ENCODE measurements around the gene PLEKHG4B. TPM values are rescaled to one million over a fixed set of nuclear protein-coding genes. Genes with fewer than 3 reads are reported as not detected.
"Not testable (repeated sequence)": the region's sequence is repeated elsewhere in the genome, so short reads cannot be mapped to it uniquely, and the experiment has no call there.

Gene PLEKHG4B
- total RNA-seq, 1 experiment from 2014 or later = not detected

DNA sequence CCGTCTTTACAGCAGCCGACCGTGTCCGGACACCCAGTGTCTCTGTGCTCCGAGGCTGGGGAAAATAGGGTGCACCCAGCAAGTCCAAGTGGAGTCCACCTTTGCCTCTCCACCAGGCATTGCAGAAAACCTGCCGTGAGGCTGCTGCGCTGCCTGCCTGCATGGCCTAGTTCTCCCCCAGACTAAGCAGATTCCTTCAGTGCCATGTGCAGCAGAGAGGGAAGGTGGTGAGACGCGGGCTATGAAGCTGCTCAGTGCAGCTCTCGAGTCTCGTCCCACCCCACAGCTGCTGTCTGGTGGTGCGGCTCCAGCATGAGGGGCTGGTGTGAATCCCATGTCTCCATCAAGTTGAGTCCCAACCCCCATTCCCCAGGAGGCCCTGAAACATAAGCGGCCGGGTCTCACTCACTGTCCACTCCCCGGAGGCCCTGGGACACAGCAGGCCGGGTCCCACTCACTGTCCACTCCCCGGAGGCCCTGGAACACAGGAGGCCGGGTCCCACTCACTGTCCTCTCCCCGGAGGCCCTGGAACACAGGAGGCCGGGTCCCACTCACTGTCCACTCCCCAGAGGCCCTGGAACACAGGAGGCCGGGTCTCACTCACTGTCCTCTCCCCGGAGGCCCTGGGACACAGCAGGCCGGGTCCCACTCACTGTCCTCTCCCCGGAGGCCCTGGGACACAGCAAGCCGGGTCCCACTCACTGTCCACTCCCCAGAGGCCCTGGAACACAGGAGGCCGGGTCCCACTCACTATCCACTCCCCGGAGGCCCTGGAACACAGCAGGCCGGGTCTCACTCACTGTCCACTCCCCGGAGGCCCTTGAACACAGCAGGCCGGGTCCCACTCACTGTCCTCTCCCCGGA is 19.4 kb upstream of the PLEKHG4B start:
- H3K27me3 ChIP-seq, H3K9me3 ChIP-seq, DNase-seq, H3K4me3 ChIP-seq, H3K36me3 ChIP-seq: not testable (repeated sequence)

- H3K9me3 ChIP-seq, DNase-seq, H3K27me3 ChIP-seq, H3K36me3 ChIP-seq, H3K4me3 ChIP-seq: not testable (repeated sequence)
Observed at GRCh38 chr5:73181-73447, 18.9 kb upstream of the PLEKHG4B start.

DNA sequence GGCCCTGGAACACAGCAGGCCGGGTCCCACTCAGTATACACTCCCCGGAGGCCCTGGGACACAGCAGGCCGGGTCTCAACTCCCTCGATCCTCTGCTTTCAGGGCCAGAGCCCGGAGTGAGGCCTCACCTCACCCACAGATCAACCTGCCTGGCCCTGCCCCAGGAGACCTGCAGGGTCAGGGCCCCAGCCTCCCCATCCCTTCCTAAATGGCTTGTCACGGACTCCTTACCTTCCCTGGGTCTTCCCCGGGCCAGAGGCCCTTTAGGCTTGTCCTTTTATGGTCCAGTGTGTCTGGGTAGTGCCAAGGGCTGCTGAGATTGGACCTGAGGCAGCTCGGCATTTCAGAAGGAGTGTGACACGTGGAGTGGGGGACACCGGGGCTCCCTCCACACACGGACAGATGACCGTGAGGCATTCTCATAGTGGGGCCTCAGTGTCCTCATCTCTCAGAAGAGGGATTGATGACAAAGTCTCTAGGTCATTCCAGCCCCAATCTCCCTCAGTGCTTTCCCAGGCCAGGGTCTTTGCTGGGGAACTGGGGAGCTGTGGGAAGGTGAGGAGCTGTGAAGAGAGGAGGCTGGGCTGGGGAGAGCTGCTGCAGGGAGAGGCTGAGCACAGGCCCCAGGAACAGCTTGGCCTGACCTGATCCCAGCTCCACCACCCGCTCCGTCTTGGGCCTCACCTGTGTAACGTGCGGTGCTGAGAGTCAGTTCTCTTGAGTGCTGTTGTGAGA is 18.0 kb upstream of the PLEKHG4B start:
- H3K4me3 ChIP-seq = no peak overlapping the region
- no peaks in the 10 kb centered on the region for H3K36me3 ChIP-seq
- H3K9me3 ChIP-seq = no peaks in the 10 kb centered on the region
- DNase-seq = no peak
- no peaks in the 10 kb centered on the region; the same call in none of the 2 replicates for H3K27me3 ChIP-seq

DNA sequence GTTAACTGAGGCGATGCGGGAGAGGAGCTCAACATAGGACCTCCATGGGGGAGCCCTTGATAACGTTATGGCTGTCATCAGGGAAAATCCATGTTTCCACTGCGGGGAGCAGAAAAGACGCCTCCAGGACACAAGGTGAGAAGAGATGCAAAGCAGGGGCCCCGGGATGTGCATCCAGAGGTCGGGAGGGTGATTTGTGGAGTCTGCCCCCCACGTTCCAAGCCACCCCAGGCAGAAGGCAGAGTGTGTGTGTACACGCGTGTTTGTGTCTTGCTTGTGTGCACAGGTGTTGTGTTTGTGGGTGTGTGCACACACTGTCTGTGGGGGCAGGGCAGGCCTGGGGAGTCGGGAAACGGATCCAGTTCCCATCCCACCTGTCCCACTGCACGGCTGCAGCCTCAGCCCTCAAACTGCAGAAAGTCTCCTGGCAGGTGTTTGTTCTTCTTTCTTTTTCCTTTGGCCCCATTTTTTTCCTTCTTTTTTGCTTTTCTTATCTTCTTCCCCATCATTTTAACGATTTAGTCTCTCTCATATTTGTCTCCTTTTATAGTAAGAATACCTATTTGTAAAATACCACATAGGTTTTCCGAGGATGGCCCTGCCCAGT is 17.4 kb upstream of the PLEKHG4B start:
- H3K4me3 ChIP-seq = no peak overlapping the region
- no peaks in the 10 kb centered on the region; the same call in none of the 2 replicates for H3K27me3 ChIP-seq
- DNase-seq = no peak
- no peaks in the 10 kb centered on the region for H3K36me3 ChIP-seq
- no peaks in the 10 kb centered on the region for H3K9me3 ChIP-seq

- Histone ChIP-seq H3K27me3 (no peaks in the 10 kb centered on the region; the same call in none of the 2 replicates), H3K36me3 (no peaks in the 10 kb centered on the region), H3K4me3 (no peak overlapping the region), H3K9me3 (no peaks in the 10 kb centered on the region)
- no peak for DNase-seq
Observed at GRCh38 chr5:75331-76320, 16.3 kb upstream of the PLEKHG4B start.

DNA sequence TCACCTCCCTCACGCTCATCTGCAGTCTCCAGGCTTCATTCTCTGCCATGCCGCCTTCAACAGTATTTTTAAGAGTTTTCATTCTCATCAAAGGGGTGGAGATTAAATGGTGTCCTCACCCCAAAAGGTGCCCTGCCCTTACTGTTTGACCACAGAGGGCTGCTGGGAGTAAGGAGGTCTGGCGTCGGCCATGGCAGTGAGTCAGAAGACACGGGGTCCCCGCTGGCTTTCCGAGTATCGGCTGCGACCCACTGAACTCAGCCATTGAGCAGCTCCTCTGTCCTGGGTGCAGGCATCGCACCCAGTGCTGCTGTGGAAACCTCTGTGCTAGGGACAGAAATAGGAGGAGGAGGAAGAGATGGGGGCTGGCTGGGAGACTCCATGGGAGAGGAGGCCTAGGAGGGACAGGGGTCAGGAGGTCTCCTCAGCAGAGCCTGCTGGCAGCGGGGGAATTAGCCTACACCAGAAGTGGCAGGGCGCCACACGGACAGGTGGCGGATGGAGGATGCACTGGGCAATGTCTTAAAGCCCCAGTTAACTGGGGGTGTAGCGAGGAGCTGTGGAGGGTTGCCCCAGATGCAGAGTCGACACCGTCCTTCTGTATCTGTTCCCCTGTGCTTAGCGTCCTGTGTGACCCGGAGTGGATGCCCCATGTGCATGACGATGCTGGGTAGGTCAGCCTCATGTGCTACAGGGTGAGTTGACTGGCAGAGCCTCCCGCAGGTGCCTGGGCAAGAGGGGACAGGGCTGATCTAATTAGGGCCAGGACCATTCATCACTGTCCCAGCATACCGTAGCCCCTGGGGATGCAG is 15.4 kb upstream of the PLEKHG4B start:
- no peaks in the 10 kb centered on the region for H3K9me3 ChIP-seq
- H3K4me3 ChIP-seq = no peak overlapping the region
- no peak for DNase-seq
- H3K27me3 ChIP-seq = no peaks in the 10 kb centered on the region; the same call in none of the 2 replicates
- H3K36me3 ChIP-seq = no peaks in the 10 kb centered on the region

DNA sequence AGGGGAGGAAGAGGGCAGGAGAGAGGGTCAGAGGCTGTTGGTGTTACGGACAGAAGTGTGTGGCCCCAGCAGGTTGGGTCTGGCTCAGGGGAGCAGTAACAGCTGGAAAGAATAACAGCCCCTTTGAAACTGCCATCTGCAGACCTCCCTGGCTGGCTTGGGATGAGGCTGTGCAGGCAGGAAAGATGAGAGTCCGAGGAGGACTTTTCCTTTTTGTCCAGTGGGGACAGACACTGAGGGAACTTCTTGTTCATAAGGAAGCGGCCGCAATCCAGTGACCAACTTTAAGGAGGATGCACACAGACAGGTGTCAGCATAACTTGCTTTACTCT is 14.8 kb upstream of the PLEKHG4B start:
- no peak overlapping the region for H3K4me3 ChIP-seq
- no peaks in the 10 kb centered on the region for H3K36me3 ChIP-seq
- H3K9me3 ChIP-seq = no peaks in the 10 kb centered on the region
- no peaks in the 10 kb centered on the region; the same call in none of the 2 replicates for H3K27me3 ChIP-seq
- DNase-seq = no peak

DNA sequence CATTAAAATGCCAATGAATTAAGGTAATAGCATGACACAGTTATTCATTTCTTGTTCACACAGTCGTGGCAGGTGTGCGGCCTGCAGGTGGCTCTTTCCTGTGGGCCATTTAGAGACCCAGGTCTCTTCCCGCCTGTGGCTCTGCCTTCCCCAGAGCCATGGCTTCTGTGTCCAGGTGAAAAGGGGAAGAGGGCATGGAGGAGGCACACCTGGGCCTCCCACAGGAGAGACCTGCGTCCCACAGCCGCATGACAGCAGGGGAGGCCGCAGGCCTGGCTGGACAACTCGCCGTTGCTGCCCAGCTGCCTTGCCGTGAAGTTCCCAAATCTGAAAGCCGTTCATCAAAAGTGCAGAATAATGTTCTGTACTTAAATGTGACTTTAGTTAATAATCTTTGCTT is 14.4 kb upstream of the PLEKHG4B start:
- no peak overlapping the region for H3K4me3 ChIP-seq
- no peak for DNase-seq
- no peaks in the 10 kb centered on the region for H3K9me3 ChIP-seq
- no peaks in the 10 kb centered on the region for H3K36me3 ChIP-seq
- no peaks in the 10 kb centered on the region; the same call in none of the 2 replicates for H3K27me3 ChIP-seq

DNA sequence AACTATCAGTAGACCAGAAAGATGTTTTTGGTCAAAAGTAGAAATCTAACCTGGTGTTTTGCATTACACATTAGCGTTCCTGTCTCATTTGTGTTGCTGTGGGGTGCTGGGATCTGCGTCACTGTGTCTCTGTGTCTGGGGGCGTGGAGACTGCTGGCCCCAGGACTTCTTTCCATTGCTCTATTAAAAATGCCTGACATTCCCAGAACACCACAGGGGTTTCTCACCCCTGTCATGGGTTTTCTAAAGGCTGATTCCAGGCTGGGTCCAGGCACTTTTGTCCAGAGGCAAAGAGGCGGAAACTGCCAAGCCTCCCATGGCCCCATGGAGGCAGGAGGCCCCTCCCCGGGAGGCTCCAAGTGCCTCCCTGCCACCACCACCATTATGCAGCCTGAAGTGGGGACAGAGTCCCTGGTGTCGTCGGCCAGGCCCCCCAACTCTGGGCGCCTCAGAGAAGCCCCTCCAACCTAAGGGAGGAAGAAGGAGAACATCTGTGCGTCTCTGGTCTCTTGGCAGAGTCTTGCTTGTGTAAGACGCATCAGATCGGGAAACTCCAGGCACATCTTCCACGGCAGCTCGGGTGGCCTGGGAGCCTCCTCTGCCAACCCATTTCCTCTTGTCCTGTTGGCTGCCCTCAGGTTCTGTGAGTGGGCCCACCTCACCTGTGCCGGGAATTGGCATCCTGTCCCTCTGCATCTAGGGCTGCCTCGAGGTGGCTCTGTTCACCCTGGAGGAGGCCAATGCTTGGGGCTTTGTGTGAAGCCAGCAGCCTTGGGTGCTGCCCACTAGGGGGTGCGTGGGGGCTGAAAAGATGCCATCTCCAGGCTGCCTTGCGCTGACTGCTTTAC is 13.8 kb upstream of the PLEKHG4B start:
- Histone ChIP-seq H3K4me3 (no peak overlapping the region), H3K9me3 (no peaks in the 10 kb centered on the region), H3K36me3 (no peaks in the 10 kb centered on the region), H3K27me3 (no peaks in the 10 kb centered on the region; the same call in none of the 2 replicates)
- peak; percentile 42 for DNase-seq

DNA sequence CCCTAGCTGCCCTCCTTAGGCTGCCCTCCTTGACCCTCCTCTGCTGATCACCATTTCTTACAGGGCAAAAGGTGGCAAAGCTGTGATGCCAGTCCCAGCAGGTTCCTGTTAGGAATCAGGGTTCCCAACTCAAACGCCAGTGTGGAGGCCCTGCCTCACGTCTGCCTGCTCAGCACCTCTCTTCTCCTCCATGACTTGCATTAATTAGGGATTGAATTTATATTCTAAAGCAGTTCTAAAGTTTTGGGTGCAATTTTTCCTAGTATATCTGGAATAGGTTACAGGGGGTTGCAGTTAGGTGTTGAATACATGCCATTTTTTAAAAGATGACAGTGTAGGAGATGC is 13.2 kb upstream of the PLEKHG4B start:
- H3K27me3 ChIP-seq = no peaks in the 10 kb centered on the region; the same call in none of the 2 replicates

DNA sequence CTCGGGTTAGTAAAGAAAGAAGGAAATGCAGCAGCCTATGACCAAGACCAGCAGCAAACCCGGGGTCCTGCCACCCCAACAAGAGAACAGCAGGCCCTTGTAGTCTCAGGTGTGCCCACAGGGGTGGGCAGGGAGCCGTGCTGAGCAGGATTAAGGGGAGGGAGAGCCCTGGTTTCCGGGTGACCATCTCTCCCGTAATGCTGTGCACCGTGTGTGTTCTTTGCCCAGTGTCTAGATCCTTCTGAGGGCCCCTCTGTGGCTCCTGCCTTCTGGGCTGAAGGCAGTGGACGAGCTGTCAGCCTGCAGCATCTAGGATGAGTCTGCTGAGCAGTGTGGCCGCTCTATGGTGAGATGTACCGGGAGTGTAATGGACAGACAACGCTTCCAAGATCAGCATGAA is 12.7 kb upstream of the PLEKHG4B start:
- no peak overlapping the region for H3K4me3 ChIP-seq
- H3K27me3 ChIP-seq = no peaks in the 10 kb centered on the region; the same call in none of the 2 replicates
- no peaks in the 10 kb centered on the region for H3K9me3 ChIP-seq
- no peak for DNase-seq
- H3K36me3 ChIP-seq = no peaks in the 10 kb centered on the region

More for the DNA sequence above, 13.2 kb upstream of the PLEKHG4B start:
- Histone ChIP-seq H3K36me3 (no peaks in the 10 kb centered on the region), H3K4me3 (no peak overlapping the region), H3K9me3 (no peaks in the 10 kb centered on the region)
- DNase-seq = no peak

DNA sequence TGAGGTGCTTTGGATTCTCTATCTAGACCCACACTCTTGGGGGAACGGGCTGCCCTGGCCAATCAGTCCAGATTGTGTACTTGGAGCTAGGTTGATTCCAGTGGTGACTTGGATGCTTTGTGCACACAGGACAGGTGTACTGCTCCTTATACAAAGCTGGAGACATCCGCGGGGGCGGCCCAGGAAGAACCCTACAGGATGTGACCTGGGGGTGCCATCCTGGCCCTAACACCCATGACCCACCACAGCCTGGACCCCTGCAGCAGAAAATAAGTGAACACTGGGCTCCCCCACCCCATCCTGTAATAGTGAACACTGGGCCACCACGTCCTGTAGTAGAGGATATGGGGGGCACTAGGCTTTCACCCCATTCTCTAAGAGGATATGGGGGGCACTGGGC is 12.1 kb upstream of the PLEKHG4B start:
- Histone ChIP-seq H3K4me3 (no peak overlapping the region), H3K9me3 (no peaks in the 10 kb centered on the region), H3K36me3 (no peaks in the 10 kb centered on the region), H3K27me3 (no peaks in the 10 kb centered on the region; the same call in none of the 2 replicates)
- no peak for DNase-seq

DNA sequence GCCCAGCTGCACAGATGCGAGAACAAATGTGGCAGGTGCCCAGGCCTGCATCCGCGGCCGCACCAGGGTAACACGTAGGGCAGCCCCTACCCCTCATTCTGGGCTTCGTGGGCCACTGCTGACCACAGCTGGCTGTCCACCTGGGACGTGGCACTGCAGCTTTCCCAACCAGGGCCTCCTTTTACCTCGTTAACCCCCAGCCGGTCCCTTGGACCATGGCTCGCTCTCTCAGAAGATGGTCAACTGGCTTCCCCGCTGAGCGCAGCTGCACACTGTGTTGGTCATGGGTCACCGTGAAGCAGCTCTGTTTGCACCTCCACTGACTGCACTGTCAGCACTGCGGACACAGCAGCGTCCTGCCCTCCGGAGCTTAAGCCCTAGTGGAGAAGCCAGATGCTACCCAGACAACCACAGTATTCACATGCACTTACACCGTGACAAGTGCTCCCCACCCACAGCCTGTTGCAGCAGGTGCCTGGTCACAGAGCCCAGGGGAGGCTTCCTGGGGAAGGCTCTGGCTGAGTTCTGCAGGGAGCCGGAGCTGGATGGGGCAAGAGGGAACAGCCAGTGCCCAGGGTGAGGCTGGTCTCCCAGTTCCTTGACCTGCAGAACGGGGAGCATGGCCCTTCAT is 10.5 kb upstream of the PLEKHG4B start:
- Histone ChIP-seq H3K4me3 (no peak overlapping the region), H3K9me3 (no peaks in the 10 kb centered on the region), H3K27me3 (no peaks in the 10 kb centered on the region; the same call in none of the 2 replicates), H3K36me3 (no peaks in the 10 kb centered on the region)
- no peak for DNase-seq

- H3K36me3 ChIP-seq = no peaks in the 10 kb centered on the region
- no peak for DNase-seq
- no peaks in the 10 kb centered on the region; the same call in none of the 2 replicates for H3K27me3 ChIP-seq
- no peaks in the 10 kb centered on the region for H3K9me3 ChIP-seq
- H3K4me3 ChIP-seq = no peak overlapping the region
Observed at GRCh38 chr5:82097-82496, 9.9 kb upstream of the PLEKHG4B start.

GRCh38 chr5:82570-82969 is 9.4 kb upstream of the PLEKHG4B start:
- DNase-seq = no peak
- no peaks in the 10 kb centered on the region for H3K36me3 ChIP-seq
- H3K27me3 ChIP-seq = peaks cover 1% of the 10 kb centered on the region; the same call in 1 of the 2 replicates
- H3K9me3 ChIP-seq = no peaks in the 10 kb centered on the region
- no peak overlapping the region for H3K4me3 ChIP-seq

All from MG63 (cell line).